ENCODE results near the gene TACC3. TPM values are rescaled to one million over a fixed set of nuclear protein-coding genes. Genes with fewer than 3 reads are reported as not detected.

TACC3 gene
- total RNA-seq, 1 donor: 23.9 TPM

DNA sequence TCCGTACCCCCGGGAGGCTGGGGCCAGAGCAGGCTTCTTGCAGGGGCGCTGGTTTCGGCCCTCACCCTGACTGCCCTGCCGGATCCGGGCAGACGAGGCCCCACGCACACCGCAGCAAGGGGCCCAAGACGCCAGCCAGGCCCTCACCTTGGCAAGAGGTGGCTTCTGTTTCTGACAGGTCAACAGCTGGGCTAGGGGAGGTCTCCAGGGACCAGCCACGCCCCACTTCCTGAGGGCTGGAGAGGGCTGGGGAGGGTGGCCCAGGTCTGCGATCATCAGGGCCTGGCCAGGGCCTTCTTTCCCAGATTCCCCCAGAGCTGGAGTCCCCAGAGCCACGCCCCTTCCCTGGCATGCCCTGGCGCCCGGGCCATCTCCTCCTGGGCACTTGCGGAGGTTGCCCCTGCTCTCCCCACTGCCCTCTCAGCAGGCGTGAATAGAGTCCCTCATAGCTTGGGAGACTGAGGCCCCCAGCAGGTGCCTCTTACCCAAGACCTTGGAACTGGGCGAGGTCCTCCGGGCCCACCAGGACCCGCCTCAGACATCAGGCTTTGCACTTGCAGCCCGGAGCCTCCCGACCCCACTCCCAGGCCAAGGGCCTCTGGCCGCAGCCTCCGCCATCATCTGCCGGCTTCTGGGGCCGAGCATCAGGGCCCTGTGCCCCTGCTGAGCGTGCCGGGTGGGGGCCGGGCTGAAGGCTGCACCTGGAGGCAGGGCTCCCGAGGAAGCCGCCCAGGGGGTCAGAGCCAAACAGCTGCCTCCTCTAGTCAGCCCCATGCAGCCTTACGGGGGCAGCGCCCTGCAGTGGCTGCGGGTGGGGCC, 65.4 kb downstream of the TACC3 start:
- no peak overlapping the region for H3K4me3 ChIP-seq (ENCODE audit: low read depth, low read length)
- TF ChIP-seq CTCF (IDR thresholded peaks at IDR 0.05; ENCODE audit: insufficient read depth, low read length): no peak
- DNase-seq (ENCODE audit: low read depth): no peak

DNA sequence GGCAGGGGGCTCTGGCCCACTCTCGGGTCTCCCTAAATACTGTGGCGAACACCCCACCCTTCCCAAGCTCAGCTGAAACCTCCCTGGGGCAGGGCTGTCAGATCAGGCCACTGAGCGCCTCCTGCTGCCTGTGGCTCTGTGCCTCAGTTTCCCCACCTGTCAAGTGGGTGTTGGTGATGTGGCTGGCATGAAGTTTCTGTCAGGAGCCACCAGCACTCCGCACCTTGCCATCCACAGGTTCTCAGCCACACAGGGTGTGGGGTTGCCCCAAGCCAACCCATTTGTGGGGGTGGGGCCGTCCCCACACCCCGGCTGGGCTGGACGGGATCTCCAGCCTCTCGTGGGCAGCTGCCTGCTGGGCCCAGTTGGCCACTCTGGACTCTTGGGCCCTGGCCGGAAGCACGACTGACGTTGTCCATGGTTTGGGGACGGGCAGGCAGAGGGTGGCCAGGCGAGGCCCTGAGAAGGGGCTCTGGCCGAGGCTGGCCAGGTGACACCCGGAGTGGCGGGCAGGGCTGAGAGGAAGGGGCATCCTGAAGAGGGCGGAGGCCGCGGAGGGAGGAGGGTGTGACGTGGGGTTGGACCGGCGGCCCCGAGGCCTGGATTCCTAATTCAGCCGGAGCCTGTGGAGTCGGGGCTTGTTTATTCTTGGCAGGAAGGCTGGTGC, 66.2 kb downstream of the TACC3 start:
- no peak for DNase-seq (ENCODE audit: low read depth)
- no peak for TF ChIP-seq CTCF (IDR thresholded peaks at IDR 0.05; ENCODE audit: insufficient read depth, low read length)
- H3K4me3 ChIP-seq (ENCODE audit: low read depth, low read length): no peak overlapping the region

DNA sequence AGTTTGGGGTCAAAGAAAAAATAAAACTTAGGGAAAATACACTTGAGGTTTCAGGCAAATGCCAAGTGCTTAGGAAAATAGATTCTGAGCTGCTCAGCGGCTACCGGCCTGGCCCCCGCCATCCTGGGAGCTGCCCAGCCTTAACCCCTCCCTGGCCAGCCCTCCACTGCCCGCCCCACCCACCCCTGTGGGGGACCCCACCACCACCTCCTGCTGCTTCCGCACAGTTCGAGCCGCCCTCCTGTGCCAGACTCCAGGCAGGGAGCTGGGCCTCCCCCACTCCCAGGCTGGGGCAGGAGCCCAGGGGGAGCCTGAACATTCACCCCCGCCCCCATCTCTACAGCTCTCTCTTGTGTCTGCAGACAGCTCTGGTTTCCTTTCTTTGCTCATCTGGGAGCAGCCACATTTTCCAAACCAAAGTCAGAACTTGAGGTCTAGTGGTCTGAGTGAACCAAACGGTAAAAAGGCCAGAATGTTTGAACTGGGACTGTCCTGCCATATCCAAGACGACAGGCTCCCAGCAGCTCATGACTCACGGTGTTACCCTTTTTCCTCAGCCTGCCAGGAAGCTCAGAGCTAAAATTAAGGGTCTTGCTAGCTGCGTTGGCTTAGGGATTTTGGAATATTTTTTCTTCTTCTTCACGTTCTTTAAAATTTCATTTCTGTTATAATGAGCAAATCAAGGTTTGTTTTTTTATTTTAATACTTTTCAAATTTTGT, 67.1 kb downstream of the TACC3 start:
- TF ChIP-seq CTCF (IDR thresholded peaks at IDR 0.05; ENCODE audit: insufficient read depth, low read length): no peak
- DNase-seq (ENCODE audit: low read depth): no peak
- H3K4me3 ChIP-seq (ENCODE audit: low read depth, low read length): no peak overlapping the region

DNA sequence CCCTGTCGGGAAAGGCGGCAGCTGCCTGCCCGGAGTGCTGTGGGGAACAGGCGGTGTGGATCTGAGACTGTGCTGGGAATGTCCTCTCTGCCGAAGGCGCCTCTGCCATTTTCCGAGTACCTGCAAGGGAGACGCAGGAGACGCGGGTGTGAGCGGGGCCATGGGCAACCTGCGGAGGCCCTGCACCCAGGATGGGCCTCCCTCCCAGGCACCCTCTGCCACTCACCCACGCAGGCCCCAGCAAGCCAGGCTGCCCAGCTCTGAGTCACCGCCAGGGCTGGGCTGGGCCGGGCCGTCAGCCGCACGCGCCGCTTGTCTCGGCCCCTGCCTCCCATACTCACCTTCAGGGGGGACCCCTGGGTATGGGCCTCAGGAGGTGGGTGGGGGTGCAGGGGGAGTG, 68.2 kb downstream of the TACC3 start:
- no peak for DNase-seq (ENCODE audit: low read depth)
- TF ChIP-seq CTCF (IDR thresholded peaks at IDR 0.05; ENCODE audit: insufficient read depth, low read length): no peak
- H3K4me3 ChIP-seq (ENCODE audit: low read depth, low read length): no peak overlapping the region

GRCh38 chr4:1790005-1790404, 68.7 kb downstream of the TACC3 start:
- no peak overlapping the region for H3K4me3 ChIP-seq (ENCODE audit: low read depth, low read length)
- no peak for TF ChIP-seq CTCF (IDR thresholded peaks at IDR 0.05; ENCODE audit: insufficient read depth, low read length)
- no peak for DNase-seq (ENCODE audit: low read depth)

GRCh38 chr4:1792158-1792831, 71.0 kb downstream of the TACC3 start:
- no peak for TF ChIP-seq CTCF (IDR thresholded peaks at IDR 0.05; ENCODE audit: insufficient read depth, low read length)
- DNase-seq (ENCODE audit: low read depth): no peak
- no peak overlapping the region for H3K4me3 ChIP-seq (ENCODE audit: low read depth, low read length)

Data from fibroblast of the aortic adventitia (primary cell).